Fibroblast of gingiva (primary cell): ENCODE data around the gene SCFD2.
"Not testable (repeated sequence)": the region's sequence is repeated elsewhere in the genome, so short reads cannot be mapped to it uniquely, and the experiment has no call there.

Source experiments
- DNase-seq: peaks from one replicate; pipeline ENCODE4 v3.0.0-alpha.2; 2011; ENCODE audit warnings: low read depth

The SCFD2 gene

GRCh38 chr4:53365486-53366300 lies at the start of gene SCFD2:
Gene SCFD2, minus strand, starts transcription at chr4:53366061.
- DNase-seq = peak; percentile 95

GRCh38 chr4:53409479-53409878 lies 43.6 kb upstream of the SCFD2 start:
- not testable (repeated sequence) for DNase-seq

DNA sequence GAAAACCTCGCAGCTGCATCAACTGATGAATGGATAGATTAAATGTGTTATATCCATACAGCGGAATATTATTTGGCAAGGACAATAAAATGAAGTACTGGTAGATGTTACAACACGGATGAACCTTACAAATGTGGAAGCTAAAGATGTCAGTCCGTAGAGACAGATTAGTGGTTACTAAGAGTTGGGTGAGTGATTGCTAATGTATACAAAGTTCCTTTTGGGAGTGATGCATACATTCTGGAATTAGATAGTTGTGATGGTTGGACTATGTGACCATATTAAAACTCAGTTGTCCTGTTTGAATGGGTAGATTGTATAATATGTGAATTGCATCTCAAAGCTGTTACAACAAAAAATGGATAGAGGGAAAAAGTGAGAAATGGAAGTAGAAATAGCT lies 14.4 kb upstream of the SCFD2 start:
- DNase-seq = no peak

- no peak for DNase-seq
These were observed 12.3 kb upstream of the SCFD2 start for GRCh38 chr4:53378171-53378482.

DNA sequence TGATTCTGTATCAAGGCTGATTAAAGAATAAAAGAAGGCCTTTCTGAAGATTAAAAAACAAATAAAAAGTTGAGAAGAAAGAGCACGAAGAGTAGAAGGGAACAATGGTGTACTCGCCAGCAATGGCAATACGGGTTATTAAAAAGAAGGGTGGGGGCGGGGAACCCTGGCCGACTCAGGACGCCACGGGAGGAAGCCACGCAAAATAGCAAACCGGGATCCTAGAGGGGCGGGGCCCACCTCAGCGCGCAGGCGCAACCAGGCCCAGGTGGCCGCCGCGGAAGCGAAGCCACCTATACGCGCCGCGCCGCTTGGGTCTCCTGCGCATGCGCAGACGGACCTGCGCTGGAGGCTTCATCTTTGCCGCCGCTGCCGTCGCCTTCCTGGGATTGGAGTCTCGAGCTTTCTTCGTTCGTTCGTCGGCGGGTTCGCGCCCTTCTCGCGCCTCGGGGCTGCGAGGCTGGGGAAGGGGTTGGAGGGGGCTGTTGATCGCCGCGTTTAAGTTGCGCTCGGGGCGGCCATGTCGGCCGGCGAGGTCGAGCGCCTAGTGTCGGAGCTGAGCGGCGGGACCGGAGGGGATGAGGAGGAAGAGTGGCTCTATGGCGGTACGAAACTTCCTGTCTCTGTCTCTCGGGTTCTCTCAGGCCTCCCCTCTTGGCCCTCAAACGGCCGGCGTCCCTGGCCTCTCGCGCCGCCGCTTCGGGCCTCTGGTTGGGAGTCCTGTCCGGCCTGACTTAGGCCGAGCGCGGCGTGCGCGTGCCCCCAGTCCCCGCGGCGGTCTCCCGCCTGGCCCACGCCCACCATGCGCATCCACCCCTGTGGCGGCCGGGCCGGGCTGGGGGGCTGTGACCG lies 11.7 kb upstream of the SCFD2 start, which contains the start of gene FIP1L1:
FIP1L1 (plus strand) TSS at position 323 of the 852 bp plus-strand sequence; CDS start at position 521, 198 bp downstream.
- peak; percentile 87 for DNase-seq

- no peak for DNase-seq
These were observed 11.0 kb upstream of the SCFD2 start for GRCh38 chr4:53376900-53377299.

- no peak for DNase-seq
These were observed 9.0 kb upstream of the SCFD2 start for GRCh38 chr4:53374777-53375258.

DNA sequence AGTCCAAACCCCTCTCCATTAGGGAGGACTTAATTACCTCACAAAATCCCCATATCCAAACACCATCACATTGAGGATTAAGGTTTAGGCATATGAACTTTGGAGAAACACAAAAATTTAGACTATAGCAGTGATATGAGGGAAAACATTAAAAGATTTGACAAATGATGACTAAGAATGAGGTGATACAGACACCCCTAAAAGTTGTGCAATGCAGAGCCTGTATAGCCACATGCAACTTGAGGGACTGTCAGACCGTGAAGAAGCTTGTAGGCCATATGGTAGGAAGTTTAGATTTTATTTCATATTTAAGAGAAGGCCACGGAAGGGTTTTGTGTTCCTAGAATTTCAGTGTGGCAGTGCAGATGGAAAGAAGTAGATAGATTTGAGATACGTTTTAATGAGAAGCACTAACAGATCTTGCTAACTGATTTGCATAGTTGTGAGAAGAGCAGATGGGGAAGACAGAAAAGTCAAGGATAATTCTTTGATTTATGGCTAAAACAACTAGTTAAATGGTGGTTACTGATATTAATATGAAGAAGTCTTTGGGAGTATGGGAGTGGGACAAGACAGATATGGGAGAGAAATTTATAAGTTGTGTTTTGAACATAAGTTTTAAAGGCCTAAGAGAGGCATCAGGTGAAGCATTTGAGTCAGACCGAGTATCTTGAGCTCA lies 6.1 kb upstream of the SCFD2 start:
- no peak for DNase-seq

GRCh38 chr4:53371049-53371448 lies 5.2 kb upstream of the SCFD2 start:
- DNase-seq = no peak

- DNase-seq = no peak
These were observed 1.9 kb upstream of the SCFD2 start for GRCh38 chr4:53367721-53368120.

DNA sequence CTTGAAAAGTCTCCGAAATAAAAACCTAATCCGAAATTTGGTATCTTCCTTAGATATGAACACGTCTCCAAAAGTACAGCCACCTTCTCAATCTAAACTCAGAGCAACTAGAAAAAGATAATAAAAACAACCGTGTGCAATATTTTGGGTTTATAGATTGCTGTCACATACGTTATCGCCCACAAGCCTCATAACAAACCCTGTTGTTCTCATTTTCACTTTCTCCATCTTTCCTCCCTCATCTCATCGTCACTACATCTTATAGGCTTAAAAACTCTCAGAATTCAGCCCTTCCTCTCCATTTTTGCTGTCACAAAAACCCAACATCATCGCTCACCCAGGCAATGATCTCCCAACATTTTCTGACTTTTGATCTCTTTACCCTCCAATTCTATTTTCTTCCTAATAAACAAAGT lies 448 bp upstream of the SCFD2 start:
- DNase-seq = no peak

DNA sequence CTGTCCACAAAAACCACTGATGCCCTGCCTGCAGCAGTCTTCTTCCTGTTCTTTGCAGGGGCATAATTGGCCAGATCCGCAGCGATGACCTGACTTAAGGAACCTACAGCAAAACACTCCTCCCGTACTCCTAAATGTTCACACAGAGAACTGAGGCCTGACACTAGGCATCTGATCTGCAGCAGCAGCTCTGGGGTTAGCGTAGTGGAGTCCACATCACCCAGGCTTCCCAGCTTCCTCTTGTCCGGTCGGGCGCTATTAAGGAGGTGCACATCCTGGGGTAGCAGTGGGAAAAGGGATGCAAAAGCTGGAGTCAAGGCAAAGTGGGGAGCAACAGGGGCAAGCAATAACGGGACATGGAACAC lies 758 bp downstream of the SCFD2 start:
- DNase-seq = no peak

- DNase-seq = no peak
These were observed 1.2 kb downstream of the SCFD2 start for GRCh38 chr4:53364624-53365023.

DNA sequence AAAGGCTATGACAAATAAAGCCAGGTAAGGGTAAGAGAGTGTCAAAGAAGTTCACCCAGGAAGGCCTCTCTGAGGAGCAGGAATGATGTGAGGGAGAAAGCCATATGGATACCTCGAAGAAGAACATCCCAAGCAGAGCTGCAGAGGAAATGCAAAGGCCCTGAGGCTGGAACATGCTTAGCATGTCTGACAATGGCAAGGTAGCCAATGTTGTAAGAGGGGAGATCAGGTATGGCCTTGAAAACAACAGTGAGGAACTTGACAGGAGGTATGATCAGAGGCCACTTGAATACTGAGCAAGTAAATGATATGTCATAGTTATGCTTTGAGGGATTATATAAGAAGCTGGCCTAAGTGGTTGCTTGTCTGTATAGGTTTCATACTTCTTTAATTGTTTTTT lies 3.8 kb downstream of the SCFD2 start:
- DNase-seq = no peak

- no peak for DNase-seq
These were observed 4.4 kb downstream of the SCFD2 start for GRCh38 chr4:53361451-53361850.

DNA sequence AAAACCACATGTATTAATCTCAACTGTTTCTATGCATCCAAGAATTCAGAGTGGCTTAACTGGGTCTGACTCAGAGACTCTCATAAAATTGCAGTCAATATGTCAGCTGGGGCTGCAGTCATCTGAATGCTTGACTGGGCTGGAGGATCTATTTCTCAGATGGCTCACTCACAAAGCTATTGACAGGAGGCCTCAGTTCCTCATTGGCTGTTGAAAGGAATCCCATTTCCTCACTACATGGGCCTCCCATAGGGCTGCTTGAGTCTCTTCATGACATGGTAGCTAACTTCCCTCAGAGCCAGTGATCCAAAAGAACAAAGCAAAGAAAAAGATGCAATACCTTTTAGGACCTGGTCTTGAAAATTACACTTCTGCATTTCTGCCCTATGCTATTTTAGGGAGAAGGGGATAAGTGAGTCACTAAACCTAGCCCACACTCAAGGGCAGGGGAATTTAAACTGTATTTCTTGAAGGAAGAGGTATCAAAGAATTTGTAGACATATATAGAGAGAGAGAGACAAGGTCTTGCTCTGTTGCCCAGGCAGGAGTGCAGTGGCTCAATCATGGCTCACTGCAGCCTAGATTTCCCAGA lies 9.8 kb downstream of the SCFD2 start:
- DNase-seq = no peak

- DNase-seq = no peak
These were observed 11.7 kb downstream of the SCFD2 start for GRCh38 chr4:53354012-53354722.

DNA sequence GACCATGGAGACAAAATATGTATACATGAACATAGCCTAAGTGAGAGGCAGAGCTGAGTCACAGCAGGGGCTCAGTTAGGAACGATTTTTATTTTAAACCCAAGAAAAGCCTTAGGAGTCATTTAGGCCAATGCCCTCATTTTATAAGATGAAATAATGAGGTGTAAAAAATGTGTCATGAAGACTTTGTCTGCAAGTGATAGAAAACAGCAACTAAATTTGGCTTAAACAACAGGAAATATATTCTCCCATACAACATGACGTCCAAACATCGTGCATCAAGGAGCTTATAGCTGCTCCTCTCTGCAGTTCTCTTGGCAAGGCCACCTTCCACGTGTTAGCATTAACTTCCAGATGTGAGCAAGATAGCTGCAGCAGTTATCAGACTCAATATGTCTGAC lies 16.8 kb downstream of the SCFD2 start:
- DNase-seq = no peak

DNA sequence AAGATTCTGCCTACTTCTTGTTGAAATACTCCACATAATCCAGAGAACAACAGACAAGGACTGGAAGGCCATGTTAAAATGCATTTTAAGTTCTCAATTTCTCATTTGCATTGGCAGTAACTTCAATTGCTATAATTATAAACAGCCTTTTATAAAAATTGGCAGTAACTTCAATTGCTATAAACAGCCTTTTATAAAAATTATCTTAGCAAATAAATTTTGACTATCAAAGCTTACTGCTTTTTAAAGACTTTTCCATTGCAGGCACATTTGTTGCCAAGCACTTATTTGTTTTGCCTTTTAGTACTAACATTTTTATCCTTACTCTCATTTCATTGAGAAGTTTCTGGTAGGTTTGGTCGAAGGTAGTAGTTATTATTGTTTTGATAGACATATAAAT lies 17.8 kb downstream of the SCFD2 start:
- no peak for DNase-seq

DNA sequence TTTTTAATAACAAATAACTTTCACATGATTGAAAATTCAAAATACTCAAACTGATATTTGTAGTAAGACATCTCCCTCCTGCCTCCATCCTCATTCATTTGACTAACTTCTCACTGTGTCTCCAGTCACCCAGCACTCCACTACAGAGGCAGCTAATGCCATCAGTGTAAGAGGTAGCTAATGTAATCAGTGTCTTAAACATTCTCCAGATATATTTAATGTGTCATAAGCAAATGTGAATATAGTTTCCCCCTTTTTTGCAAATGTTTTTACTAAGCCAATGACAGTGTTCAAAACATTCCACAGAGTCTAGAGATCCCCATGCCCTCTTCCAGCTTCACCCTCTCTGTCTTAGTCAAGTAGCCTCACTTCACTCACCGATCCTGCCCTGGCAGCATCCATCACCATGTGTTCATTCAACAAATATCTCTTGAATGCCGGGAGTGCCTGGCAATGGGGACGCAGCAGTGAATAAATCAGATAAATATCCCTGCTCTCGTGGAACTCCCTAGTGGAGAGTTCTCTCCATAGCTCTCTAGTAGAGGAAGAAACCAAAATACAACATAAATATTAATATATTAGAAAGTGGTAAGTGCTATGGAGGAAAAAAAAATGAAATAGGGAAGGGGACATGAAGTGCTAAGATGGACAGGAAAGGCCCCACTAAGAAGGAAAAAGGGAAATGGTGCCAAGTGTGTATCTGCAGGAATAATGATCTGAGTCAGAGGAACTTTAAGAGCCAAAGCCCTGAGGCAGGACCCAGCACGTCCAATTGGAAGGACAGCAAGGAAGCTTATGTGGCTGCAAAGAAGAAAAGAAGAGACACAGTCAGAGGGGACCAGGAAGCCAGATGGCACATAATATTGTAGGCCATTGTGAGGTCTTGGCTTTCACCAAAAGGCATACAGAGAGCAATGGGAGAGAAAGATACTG lies 18.7 kb downstream of the SCFD2 start:
- peak; percentile 47 for DNase-seq
